Stimulated activated CD8-positive, alpha-beta memory T cell treated with anti-CD3 and anti-CD28 coated beads, Interleukin-7, amount 100 ng/mL, for 48 hours (primary cell): ENCODE measurements around the gene MROH7.
"Not testable (repeated sequence)": the region's sequence is repeated elsewhere in the genome, so short reads cannot be mapped to it uniquely, and the experiment has no call there.

Source experiments
- DNase-seq, 2 donors: peaks; one replicate each; pipeline ENCODE4 v3.0.0-alpha.2; 2020; ENCODE audit warnings: low read depth in 1 of 2; ENCODE audit errors: extremely low read depth in 1 of 2

MROH7 gene

GRCh38 chr1:54609301-54609921, 32.2 kb upstream of the MROH7 start:
- DNase-seq, result no peak

- DNase-seq, result no peak
Measured at GRCh38 chr1:54610048-54610447, 31.5 kb upstream of the MROH7 start.

- DNase-seq, result no peak
Measured at GRCh38 chr1:54610601-54611580, 30.7 kb upstream of the MROH7 start.

- DNase-seq, result no peak
Measured at GRCh38 chr1:54611621-54612020, 30.0 kb upstream of the MROH7 start.

GRCh38 chr1:54614024-54614423, 27.6 kb upstream of the MROH7 start:
- DNase-seq, result no peak

- no peak for DNase-seq
Measured at GRCh38 chr1:54614563-54614962, 27.0 kb upstream of the MROH7 start.

GRCh38 chr1:54615531-54616279, 25.9 kb upstream of the MROH7 start:
- DNase-seq, result no peak

- no peak for DNase-seq
Measured at GRCh38 chr1:54619749-54620148, 21.8 kb upstream of the MROH7 start.

GRCh38 chr1:54623216-54624007, 18.2 kb upstream of the MROH7 start, which contains the start of gene FAM151A:
TSS of gene FAM151A (minus strand) at chr1:54623525. CDS start at chr1:54623395, 130 bp downstream.
- no peak for DNase-seq

- DNase-seq, result no peak
Measured at GRCh38 chr1:54624466-54625464, 16.8 kb upstream of the MROH7 start.

GRCh38 chr1:54627196-54627595, 14.4 kb upstream of the MROH7 start:
- DNase-seq, result no peak

- not testable (repeated sequence) for DNase-seq
Measured at GRCh38 chr1:54635804-54636203, 5.8 kb upstream of the MROH7 start.

- DNase-seq, result not testable (repeated sequence)
Measured at GRCh38 chr1:54636461-54637446, 4.8 kb upstream of the MROH7 start.

- DNase-seq, result no peak
Measured at GRCh38 chr1:54640361-54640760, 1.2 kb upstream of the MROH7 start.

GRCh38 chr1:54643736-54644135, 2.1 kb downstream of the MROH7 start:
- no peak for DNase-seq

- DNase-seq, result no peak
Measured at GRCh38 chr1:54645806-54646676, 4.5 kb downstream of the MROH7 start.
